Testis (tissue), 2 donors: ENCODE data around the gene LYRM9.

Source experiments
- POLR2A ChIP-seq: fragments of 450-650 bp; IDR thresholded peaks from one replicate; pipeline ENCODE4 v1.6.1; 2017; ENCODE audit warnings: antibody characterized with exemption, mild to moderate bottlenecking, moderate library complexity
- TF ChIP-seq, protein P1 (sequence below), 3 experiments: fragments of 450-650 bp in 2 of 3; fragments of 200-600 bp in 1 of 3; sonication (generic) in 1 of 3; IDR thresholded peaks; one replicate each; pipeline ENCODE4 v1.5.1; 2016 to 2019; ENCODE audit warnings: antibody characterized with exemption in 3 of 3, mild to moderate bottlenecking in 2 of 3, moderate library complexity in 1 of 3

DNA sequence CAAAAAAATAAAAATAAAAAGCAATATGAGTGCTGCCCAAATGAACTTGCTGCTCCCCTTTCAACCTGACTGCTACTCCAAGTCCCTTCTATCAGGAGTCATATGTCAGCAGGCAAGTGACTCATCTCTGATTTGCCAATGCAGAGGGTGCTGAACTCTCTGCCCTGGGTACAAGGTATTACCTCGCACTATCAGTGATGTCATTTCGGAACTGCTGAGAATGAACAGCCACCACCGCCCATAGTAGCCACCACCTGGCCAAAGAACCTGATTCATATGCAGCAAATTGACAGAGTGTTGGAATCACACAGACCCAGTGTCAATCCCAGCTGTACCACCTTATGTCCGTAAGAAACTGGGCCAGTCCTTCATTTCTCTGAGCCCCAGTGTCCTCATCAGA is 31.2 kb downstream of the LYRM9 start:
- TF ChIP-seq, protein P1, sequence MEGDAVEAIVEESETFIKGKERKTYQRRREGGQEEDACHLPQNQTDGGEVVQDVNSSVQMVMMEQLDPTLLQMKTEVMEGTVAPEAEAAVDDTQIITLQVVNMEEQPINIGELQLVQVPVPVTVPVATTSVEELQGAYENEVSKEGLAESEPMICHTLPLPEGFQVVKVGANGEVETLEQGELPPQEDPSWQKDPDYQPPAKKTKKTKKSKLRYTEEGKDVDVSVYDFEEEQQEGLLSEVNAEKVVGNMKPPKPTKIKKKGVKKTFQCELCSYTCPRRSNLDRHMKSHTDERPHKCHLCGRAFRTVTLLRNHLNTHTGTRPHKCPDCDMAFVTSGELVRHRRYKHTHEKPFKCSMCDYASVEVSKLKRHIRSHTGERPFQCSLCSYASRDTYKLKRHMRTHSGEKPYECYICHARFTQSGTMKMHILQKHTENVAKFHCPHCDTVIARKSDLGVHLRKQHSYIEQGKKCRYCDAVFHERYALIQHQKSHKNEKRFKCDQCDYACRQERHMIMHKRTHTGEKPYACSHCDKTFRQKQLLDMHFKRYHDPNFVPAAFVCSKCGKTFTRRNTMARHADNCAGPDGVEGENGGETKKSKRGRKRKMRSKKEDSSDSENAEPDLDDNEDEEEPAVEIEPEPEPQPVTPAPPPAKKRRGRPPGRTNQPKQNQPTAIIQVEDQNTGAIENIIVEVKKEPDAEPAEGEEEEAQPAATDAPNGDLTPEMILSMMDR (IDR thresholded peaks at IDR 0.05): no peak
- TF ChIP-seq POLR2A: no peak
